UCSD-AML1 (cell line): ENCODE data around the gene C3orf49.
A peak's percentile ranks its signal among the peaks of the same experiment; 100 is the strongest.

Experiments
- DNase-seq: peaks from one replicate; lab custom pipeline; 2025; ENCODE audit not compliant: unreplicated experiment; lab: John Stamatoyannopoulos, UW

C3orf49 gene

GRCh38 chr3:63849175-63849574 is 30.1 kb downstream of the C3orf49 start:
- no peak for DNase-seq

GRCh38 chr3:63851287-63851686 is 32.2 kb downstream of the C3orf49 start:
- no peak for DNase-seq

- no peak for DNase-seq
Observed at GRCh38 chr3:63853106-63853505, 34.0 kb downstream of the C3orf49 start.

- DNase-seq = no peak
Observed at GRCh38 chr3:63855333-63855940, 36.3 kb downstream of the C3orf49 start.

GRCh38 chr3:63857311-63857710 is 38.2 kb downstream of the C3orf49 start:
- no peak for DNase-seq

GRCh38 chr3:63860776-63861175 is 41.7 kb downstream of the C3orf49 start:
- DNase-seq = no peak

- DNase-seq = no peak
Observed at GRCh38 chr3:63861306-63861705, 42.2 kb downstream of the C3orf49 start.

GRCh38 chr3:63862804-63863149 is 43.7 kb downstream of the C3orf49 start:
- no peak for DNase-seq

- peak; percentile 72 for DNase-seq
Observed at GRCh38 chr3:63863150-63864007, 44.3 kb downstream of the C3orf49 start, which contains the start of the genes ATXN7 and THOC7. TSS of gene ATXN7 (plus strand) at chr3:63863867. CDS start at chr3:63912599, 48,732 bp downstream. TSS of gene THOC7 (minus strand) at chr3:63863805. CDS start at chr3:63863790, 15 bp downstream.

- peak; percentile 55 for DNase-seq
Observed at GRCh38 chr3:63864008-63864964, 45.2 kb downstream of the C3orf49 start.

GRCh38 chr3:63864965-63865327 is 45.8 kb downstream of the C3orf49 start:
- no peak for DNase-seq

GRCh38 chr3:63867225-63867624 is 48.1 kb downstream of the C3orf49 start:
- DNase-seq = no peak

GRCh38 chr3:63869940-63870614 is 51.0 kb downstream of the C3orf49 start:
- DNase-seq = no peak

- DNase-seq = no peak
Observed at GRCh38 chr3:63870615-63871005, 51.5 kb downstream of the C3orf49 start.

GRCh38 chr3:63872135-63872924 is 53.2 kb downstream of the C3orf49 start:
- no peak for DNase-seq

GRCh38 chr3:63874769-63875168 is 55.7 kb downstream of the C3orf49 start:
- no peak for DNase-seq

- DNase-seq = no peak
Observed at GRCh38 chr3:63875510-63875909, 56.4 kb downstream of the C3orf49 start.

GRCh38 chr3:63876260-63876659 is 57.2 kb downstream of the C3orf49 start:
- DNase-seq = no peak

GRCh38 chr3:63877737-63878393 is 58.8 kb downstream of the C3orf49 start:
- no peak for DNase-seq
